IMR-90 (cell line): ENCODE measurements around the gene PITPNC1. TPM values are rescaled to one million over a fixed set of nuclear protein-coding genes. Genes with fewer than 3 reads are reported as not detected.

Experiments used
- ATAC-seq: fragments of 200-7000 bp; cut with Tn5 transposase; 2 replicates; pipeline ENCODE4 v1.9.1; 2020; ENCODE audit warnings: low read depth, mild to moderate bottlenecking, moderate library complexity
- BruUV-seq: library from RNA; stranded (reverse); fragments of 400-500 nt; replicated peaks from 2 replicates; lab custom pipeline; 2021; lab: Mats Ljungman, UMichigan
- CTCF ChIA-PET: fragments of 300-600 bp; formaldehyde crosslinking; extraction: SDS; loops from one replicate; lab custom pipeline; 2021; ENCODE audit warnings: antibody characterized with exemption; lab: Yijun Ruan, JAX
- POLR2A ChIA-PET: fragments of 300-600 bp; sonication (Branson Sonifier 250); formaldehyde crosslinking; loops from one replicate; lab custom pipeline; 2022; ENCODE audit warnings: antibody characterized with exemption; ENCODE audit not compliant: unreplicated experiment; lab: Charles Lee
- DNase-seq: peaks from one replicate; pipeline ENCODE4 v3.0.0; 2013
- H2AFZ ChIP-seq: replicated peaks from 2 replicates; pipeline ENCODE3; 2013; ENCODE audit warnings: low read length, mild to moderate bottlenecking; ENCODE audit not compliant: poor library complexity
- H2AK5ac ChIP-seq: 2 replicates; pipeline ENCODE4 v1.6.1; 2013; ENCODE audit warnings: low read depth, low read length, inconsistent platforms
- H2AK9ac ChIP-seq: replicated peaks from 2 replicates; pipeline ENCODE3; 2013; ENCODE audit warnings: mild to moderate bottlenecking, low read depth, low read length, moderate library complexity; ENCODE audit not compliant: poor library complexity
- H2BK120ac ChIP-seq: 2 replicates; pipeline ENCODE4 v1.6.1; 2013; ENCODE audit warnings: low read depth, low read length, inconsistent platforms
- H2BK15ac ChIP-seq: 3 replicates; pipeline ENCODE4 v1.6.1; 2013; ENCODE audit warnings: low read depth, low read length, inconsistent platforms
- H2BK20ac ChIP-seq: 2 replicates; pipeline ENCODE4 v1.6.1; 2013; ENCODE audit warnings: low read depth, mild to moderate bottlenecking, inconsistent platforms, low read length, moderate library complexity
- H2BK5ac ChIP-seq: 2 replicates; pipeline ENCODE4 v1.6.1; 2013; ENCODE audit warnings: mild to moderate bottlenecking, low read depth, low read length, inconsistent platforms; ENCODE audit not compliant: poor library complexity, severe bottlenecking
- H3K14ac ChIP-seq: replicated peaks from 2 replicates; pipeline ENCODE4 v1.6.1; 2013; ENCODE audit warnings: low read depth, low read length, inconsistent platforms
- H3K18ac ChIP-seq: 2 replicates; pipeline ENCODE4 v1.6.1; 2013; ENCODE audit warnings: low read depth, low read length, control low read depth
- H3K23ac ChIP-seq: 2 replicates; pipeline ENCODE4 v1.6.1; 2013; ENCODE audit warnings: low read depth, low read length, inconsistent platforms
- H3K27ac ChIP-seq: 2 replicates; pipeline ENCODE4 v1.5.1; 2013; ENCODE audit warnings: mild to moderate bottlenecking, control low read depth, low read length; ENCODE audit not compliant: insufficient read depth
- H3K27me3 ChIP-seq: 2 replicates; pipeline ENCODE4 v1.6.1; 2013; ENCODE audit warnings: low read length; ENCODE audit not compliant: control insufficient read depth, insufficient read depth
- H3K36me3 ChIP-seq: 2 replicates; pipeline ENCODE4 v1.6.1; 2013; ENCODE audit warnings: low read length, mixed read lengths; ENCODE audit not compliant: control insufficient read depth, insufficient read depth
- H3K4ac ChIP-seq: 2 replicates; pipeline ENCODE4 v1.6.1; 2013; ENCODE audit warnings: low read depth, low read length, inconsistent platforms
- H3K4me1 ChIP-seq: 2 replicates; pipeline ENCODE4 v1.6.1; 2013; ENCODE audit warnings: low read length, mixed read lengths; ENCODE audit not compliant: control insufficient read depth, insufficient read depth
- H3K4me2 ChIP-seq: 2 replicates; pipeline ENCODE4 v1.6.1; 2013; ENCODE audit warnings: low read depth, mild to moderate bottlenecking, control low read depth, low read length, moderate library complexity
- H3K4me3 ChIP-seq: 2 replicates; pipeline ENCODE4 v1.5.1; 2013; ENCODE audit warnings: low read depth, mild to moderate bottlenecking, control low read depth, low read length, moderate library complexity; ENCODE audit not compliant: insufficient read depth
- H3K56ac ChIP-seq: 2 replicates; pipeline ENCODE4 v1.6.1; 2013; ENCODE audit warnings: low read length, inconsistent platforms; ENCODE audit not compliant: insufficient read depth; ENCODE audit errors: extremely low read depth
- H3K79me1 ChIP-seq, 2 experiments: 2 replicates each; pipeline ENCODE4 v1.6.1; 2013; ENCODE audit warnings: low read length in 2 of 2, inconsistent platforms in 1 of 2, low read depth in 1 of 2
- H3K9ac ChIP-seq: 2 replicates; pipeline ENCODE4 v1.6.1; 2013; ENCODE audit warnings: low read depth, low read length, control low read depth
- H3K9me1 ChIP-seq: 2 replicates; pipeline ENCODE4 v1.6.1; 2013; ENCODE audit warnings: low read length, inconsistent platforms; ENCODE audit not compliant: insufficient read depth
- H3K9me3 ChIP-seq: 2 replicates; pipeline ENCODE4 v1.6.1; 2013; ENCODE audit warnings: low read length; ENCODE audit not compliant: control insufficient read depth, insufficient read depth
- H4K20me1 ChIP-seq: 2 replicates; pipeline ENCODE4 v1.6.1; 2013; ENCODE audit warnings: low read length, inconsistent platforms; ENCODE audit not compliant: insufficient read depth
- H4K5ac ChIP-seq: 2 replicates; pipeline ENCODE4 v1.6.1; 2013; ENCODE audit warnings: mild to moderate bottlenecking, low read depth, low read length, control low read depth
- H4K8ac ChIP-seq, 2 experiments: 2 replicates each; pipeline ENCODE4 v1.6.1; 2013; ENCODE audit warnings: low read depth in 2 of 2, low read length in 2 of 2, control low read depth in 1 of 2, inconsistent platforms in 1 of 2
- H4K91ac ChIP-seq: 2 replicates; pipeline ENCODE4 v1.6.1; 2013; ENCODE audit warnings: low read depth, low read length, inconsistent platforms; ENCODE audit not compliant: insufficient read depth
- BHLHE40 ChIP-seq: fragments of 150-350 bp; IDR thresholded peaks from 2 replicates; pipeline ENCODE4 v1.6.1; 2016; ENCODE audit warnings: mild to moderate bottlenecking, low read depth, low read length
- CEBPB ChIP-seq: IDR thresholded peaks from 2 replicates; pipeline ENCODE4 v1.6.1; 2012; ENCODE audit warnings: low read depth, low read length, improper control_type of control experiment
- CHD1 ChIP-seq: IDR thresholded peaks from 2 replicates; pipeline ENCODE4 v1.6.1; 2012; ENCODE audit warnings: low read depth, low read length, improper control_type of control experiment
- CTCF ChIP-seq: conservative IDR thresholded peaks from 2 replicates; pipeline ENCODE4 v1.5.1; 2012; ENCODE audit warnings: mild to moderate bottlenecking, low read depth, low read length, improper control_type of control experiment
- ELK1 ChIP-seq: fragments of 150-350 bp; IDR thresholded peaks from 2 replicates; pipeline ENCODE4 v1.6.1; 2016; ENCODE audit warnings: low read depth, mild to moderate bottlenecking, low read length, moderate library complexity, borderline replicate concordance
- FOS ChIP-seq: fragments of 150-350 bp; IDR thresholded peaks from 2 replicates; pipeline ENCODE4 v1.6.1; 2016; ENCODE audit warnings: low read depth, low read length
- MAFK ChIP-seq: IDR thresholded peaks from 2 replicates; pipeline ENCODE4 v1.6.1; 2012; ENCODE audit warnings: low read depth, low read length, improper control_type of control experiment
- MXI1 ChIP-seq: IDR thresholded peaks from 2 replicates; pipeline ENCODE4 v1.6.1; 2012; ENCODE audit warnings: low read depth, mild to moderate bottlenecking, low read length, moderate library complexity, borderline replicate concordance
- NFE2L2 ChIP-seq: fragments of 150-350 bp; IDR thresholded peaks from 2 replicates; pipeline ENCODE4 v1.6.1; 2016; ENCODE audit warnings: low read depth, mild to moderate bottlenecking, low read length
- POLR2A ChIP-seq: IDR thresholded peaks from 2 replicates; pipeline ENCODE4 v1.6.1; 2012; ENCODE audit warnings: mild to moderate bottlenecking, low read depth, low read length
- RAD21 ChIP-seq: IDR thresholded peaks from 2 replicates; pipeline ENCODE4 v1.6.1; 2012; ENCODE audit warnings: low read length, improper control_type of control experiment
- RCOR1 ChIP-seq: IDR thresholded peaks from 2 replicates; pipeline ENCODE4 v1.6.1; 2012; ENCODE audit warnings: mild to moderate bottlenecking, low read length, improper control_type of control experiment; ENCODE audit not compliant: insufficient replicate concordance
- RFX5 ChIP-seq: IDR thresholded peaks from 2 replicates; pipeline ENCODE4 v1.8.0; 2012; ENCODE audit warnings: low read depth, mild to moderate bottlenecking, low read length, moderate library complexity
- SMC3 ChIP-seq: fragments of 150-350 bp; IDR thresholded peaks from 2 replicates; pipeline ENCODE4 v1.6.1; 2016; ENCODE audit warnings: low read depth, mild to moderate bottlenecking, antibody characterized with exemption, low read length, moderate library complexity
- USF2 ChIP-seq: fragments of 150-350 bp; IDR thresholded peaks from 2 replicates; pipeline ENCODE4 v1.6.1; 2017; ENCODE audit warnings: mild to moderate bottlenecking, antibody characterized with exemption, low read length, low read depth
- WGBS, 2 experiments: methylation state at CpG; one replicate each; pipeline versions ENCODE4 v1.1.5 to v1.1.7; 2013; ENCODE audit warnings: missing lambda C conversion rate in 2 of 2; ENCODE audit not compliant: insufficient read length in 1 of 2; ENCODE audit errors: extremely low coverage in 2 of 2; 5-methylcytosine and 5-hydroxymethylcytosine counted together
- dilution Hi-C: fragments of 300-500 bp; cut with HindIII; formaldehyde crosslinking; loops from one replicate; pipeline ENCODE4 v1.14.3; 2018; ENCODE audit warnings: low sequenced_read_pairs; ENCODE audit not compliant: unreplicated experiment
- in situ Hi-C: fragments of 300-500 bp; cut with MboI; formaldehyde crosslinking; loops from 3 replicates; pipeline ENCODE4 v1.14.3; 2019; ENCODE audit warnings: low sequenced_read_pairs, inconsistent platforms, mixed read lengths
- intact Hi-C: fragments of 100-400 bp; cut with micrococcal nuclease; formaldehyde crosslinking; loops from 2 replicates; pipeline ENCODE4 v1.10.0; 2022
- polyA plus RNA-seq, 3 experiments: library from polyadenylated mRNA; depleted of rRNA; stranded (reverse); fragments of >200 nt; gene quantifications; 2 replicates each; pipeline ENCODE4 v1.2.3, GENCODE V29; 2012; ENCODE audit warnings: low replicate concordance in 1 of 3
- total RNA-seq: library from RNA; depleted of rRNA; stranded (reverse); fragments of >200 nt; gene quantifications from 2 replicates; pipeline ENCODE4 v1.2.3, GENCODE V29; 2012

Gene PITPNC1
- total and polyA plus RNA-seq, 2 of the 4 experiments (the other 2 are of a cell fraction) = 4.1 TPM

GRCh38 chr17:67360880-67361279 lies 16.2 kb upstream of the PITPNC1 start:
- Histone ChIP-seq H2BK5ac (no peak overlapping the region), H3K14ac (no peak overlapping the region), H4K91ac (no peak overlapping the region), H4K5ac (no peak overlapping the region), H2AK9ac (no peak overlapping the region), H2BK120ac (no peak overlapping the region), H3K9ac (no peak overlapping the region), H3K23ac (no peak overlapping the region), H2AFZ (no peak overlapping the region), H3K9me1 (peaks cover 4% of the 10 kb centered on the region), H4K20me1 (peaks cover 74% of the 10 kb centered on the region), H2BK20ac (no peak overlapping the region), H2AK5ac (no peak overlapping the region), H3K27me3 (no peaks in the 10 kb centered on the region), H3K27ac (no peak overlapping the region), H4K8ac (no peak overlapping the region), H3K18ac (no peak overlapping the region), H3K36me3 (peaks cover 16% of the 10 kb centered on the region), H2BK15ac (no peak overlapping the region), H3K4me2 (no peak overlapping the region), H3K4me1 (peaks cover 10% of the 10 kb centered on the region; the same call in 1 of the 2 replicates), H3K56ac (no peak overlapping the region), H3K4ac (no peak overlapping the region), H3K4me3 (no peak overlapping the region), H3K9me3 (no peaks in the 10 kb centered on the region), H3K79me1 (peaks cover 16 to 25% of the 10 kb centered on the region in 2 experiments; a peak in 3 of 4 replicates)
- CTCF ChIA-PET = interaction anchor here (0.8 kb wide), 1 partner anchor 18 kb away, joined by 3 read pairs; no protein-coding TSS in a partner anchor
- ATAC-seq = no peak
- dilution Hi-C loops (no loop called here), intact Hi-C loops (no loop called here), in situ Hi-C loops (no loop called here)
- no TSS peak for BruUV-seq
- TF ChIP-seq CTCF (no peak), RFX5 (no peak), ELK1 (no peak), MAFK (no peak), RCOR1 (no peak), CHD1 (no peak), POLR2A (no peak), CEBPB (no peak), BHLHE40 (no peak), MXI1 (no peak), USF2 (no peak), SMC3 (no peak), NFE2L2 (no peak), FOS (no peak), RAD21 (no peak)
- POLR2A ChIA-PET = no interaction called here
- DNase-seq = no peak
- no CpG with 5 or more reads among the region's 1 CpG for WGBS, 2 experiments
